H9 (cell line): ENCODE results near the gene ATAD1. TPM values are rescaled to one million over a fixed set of nuclear protein-coding genes. Genes with fewer than 3 reads are reported as not detected.
A peak's percentile ranks its signal among the peaks of the same experiment; 100 is the strongest.

Source experiments
- DNase-seq: peaks from one replicate; pipeline ENCODE4 v3.0.0-alpha.2; 2017
- H2AFZ ChIP-seq: one replicate; pipeline ENCODE4 v1.6.1; 2013; ENCODE audit warnings: mild to moderate bottlenecking, low read length, control low read depth, moderate library complexity
- H2AK5ac ChIP-seq: 2 replicates; pipeline ENCODE4 v1.6.1; 2013; ENCODE audit warnings: low read length, control low read depth, mixed read lengths; ENCODE audit not compliant: insufficient read length
- H2BK120ac ChIP-seq: one replicate; pipeline ENCODE4 v1.6.1; 2013; ENCODE audit warnings: low read depth, mild to moderate bottlenecking, low read length, control low read depth, inconsistent platforms; ENCODE audit not compliant: poor library complexity, severe bottlenecking
- H2BK12ac ChIP-seq: 2 replicates; pipeline ENCODE4 v1.6.1; 2013; ENCODE audit warnings: low read length, control low read depth, mixed read lengths, low read depth; ENCODE audit not compliant: insufficient read length
- H2BK15ac ChIP-seq: 2 replicates; pipeline ENCODE4 v1.6.1; 2013; ENCODE audit warnings: low read depth, low read length, control low read depth
- H2BK20ac ChIP-seq: one replicate; pipeline ENCODE4 v1.6.1; 2013; ENCODE audit warnings: low read depth, mild to moderate bottlenecking, low read length, control low read depth, inconsistent platforms; ENCODE audit not compliant: poor library complexity, severe bottlenecking
- H2BK5ac ChIP-seq: 2 replicates; pipeline ENCODE4 v1.6.1; 2013; ENCODE audit warnings: low read length, control low read depth, mixed read lengths; ENCODE audit not compliant: insufficient read length
- H3K14ac ChIP-seq: 2 replicates; pipeline ENCODE4 v1.6.1; 2013; ENCODE audit warnings: low read length, control low read depth; ENCODE audit not compliant: insufficient read depth
- H3K18ac ChIP-seq: 2 replicates; pipeline ENCODE4 v1.6.1; 2013; ENCODE audit warnings: low read depth, mild to moderate bottlenecking, mixed read lengths, low read length, control low read depth; ENCODE audit not compliant: insufficient read length
- H3K23ac ChIP-seq: 2 replicates; pipeline ENCODE4 v1.6.1; 2013; ENCODE audit warnings: low read length, control low read depth, mixed read lengths, low read depth; ENCODE audit not compliant: insufficient read length
- H3K23me2 ChIP-seq: 2 replicates; pipeline ENCODE4 v1.6.1; 2013; ENCODE audit warnings: low read depth, mild to moderate bottlenecking, mixed read lengths, low read length, control low read depth; ENCODE audit not compliant: insufficient read length, poor library complexity, severe bottlenecking
- H3K27ac ChIP-seq: 2 replicates; pipeline ENCODE4 v1.5.1; 2013; ENCODE audit warnings: low read length, control low read depth, mixed read lengths, low read depth; ENCODE audit not compliant: insufficient read length
- H3K27me3 ChIP-seq: 2 replicates; pipeline ENCODE4 v1.6.1; 2013; ENCODE audit warnings: low read length, control low read depth, inconsistent platforms; ENCODE audit not compliant: insufficient read depth
- H3K4ac ChIP-seq: 2 replicates; pipeline ENCODE4 v1.6.1; 2013; ENCODE audit warnings: low read depth, mild to moderate bottlenecking, control low read depth, inconsistent platforms, low read length, moderate library complexity
- H3K4me1 ChIP-seq: 2 replicates; pipeline ENCODE4 v1.6.1; 2013; ENCODE audit warnings: low read length, control low read depth, inconsistent platforms; ENCODE audit not compliant: insufficient read depth
- H3K4me2 ChIP-seq: 2 replicates; pipeline ENCODE4 v1.6.1; 2013; ENCODE audit warnings: low read length, control low read depth, mixed read lengths; ENCODE audit not compliant: insufficient read length, insufficient read depth
- H3K56ac ChIP-seq: 2 replicates; pipeline ENCODE4 v1.6.1; 2013; ENCODE audit warnings: low read depth, mild to moderate bottlenecking, mixed read lengths, low read length, control low read depth; ENCODE audit not compliant: insufficient read length
- H3K79me1 ChIP-seq: 2 replicates; pipeline ENCODE4 v1.6.1; 2013; ENCODE audit warnings: low read depth, mild to moderate bottlenecking, moderate library complexity, low read length, control low read depth, inconsistent platforms; ENCODE audit not compliant: insufficient read depth, poor library complexity, severe bottlenecking
- H3K79me2 ChIP-seq: 2 replicates; pipeline ENCODE4 v1.6.1; 2013; ENCODE audit warnings: low read length, control low read depth, inconsistent platforms; ENCODE audit not compliant: insufficient read depth
- H3K9ac ChIP-seq: 2 replicates; pipeline ENCODE4 v1.6.1; 2013; ENCODE audit warnings: low read length, control low read depth, mixed read lengths; ENCODE audit not compliant: insufficient read length; ENCODE audit errors: extremely low read depth
- H3K9me3 ChIP-seq: one replicate; pipeline ENCODE4 v1.6.1; 2013; ENCODE audit warnings: low read depth, low read length, inconsistent platforms; ENCODE audit not compliant: control insufficient read depth
- H3T11ph ChIP-seq: one replicate; pipeline ENCODE4 v1.6.1; 2013; ENCODE audit warnings: mild to moderate bottlenecking, low read length, control low read depth, inconsistent platforms
- H4K20me1 ChIP-seq: one replicate; pipeline ENCODE4 v1.6.1; 2013; ENCODE audit not compliant: control insufficient read depth, insufficient read length, insufficient read depth
- H4K5ac ChIP-seq: 2 replicates; pipeline ENCODE4 v1.6.1; 2013; ENCODE audit warnings: low read depth, mild to moderate bottlenecking, mixed read lengths, low read length, control low read depth; ENCODE audit not compliant: insufficient read length
- H4K8ac ChIP-seq: replicated peaks from 2 replicates; pipeline ENCODE4 v1.6.1; 2013; ENCODE audit warnings: low read length, control low read depth, mixed read lengths, low read depth; ENCODE audit not compliant: insufficient read length
- H4K91ac ChIP-seq: 2 replicates; pipeline ENCODE4 v1.6.1; 2013; ENCODE audit warnings: low read depth, mild to moderate bottlenecking, moderate library complexity, mixed read lengths, low read length, control low read depth; ENCODE audit not compliant: insufficient read length
- H3K27ac Mint-ChIP-seq, 3 experiments: 2 replicates in 2 of 3; 3 replicates in 1 of 3; pipeline ENCODE4 v1.8.0; 2020 to 2021; ENCODE audit warnings: mixed read lengths in 3 of 3, mild to moderate bottlenecking in 1 of 3, moderate library complexity in 1 of 3
- H3K27me3 Mint-ChIP-seq: 2 replicates; pipeline ENCODE4 v1.8.0; 2021; ENCODE audit warnings: low read depth, mild to moderate bottlenecking, moderate library complexity, mixed read lengths
- H3K36me3 Mint-ChIP-seq, 3 experiments: 2 replicates in 2 of 3; 3 replicates in 1 of 3; pipeline ENCODE4 v1.8.0; 2020 to 2021; ENCODE audit warnings: low read depth in 3 of 3, mixed read lengths in 3 of 3; ENCODE audit not compliant: insufficient read depth in 1 of 3
- H3K4me1 Mint-ChIP-seq, 2 experiments: 2 replicates each; pipeline ENCODE4 v1.8.0; 2020; ENCODE audit warnings: mixed read lengths in 2 of 2
- H3K4me3 Mint-ChIP-seq, 2 experiments: 2 replicates in 1 of 2; 3 replicates in 1 of 2; pipeline ENCODE4 v1.8.0; 2020 to 2021; ENCODE audit warnings: mild to moderate bottlenecking in 2 of 2, mixed read lengths in 2 of 2, moderate library complexity in 1 of 2
- H3K9me3 Mint-ChIP-seq, 2 experiments: 2 replicates in 1 of 2; 3 replicates in 1 of 2; pipeline ENCODE4 v1.8.0; 2020; ENCODE audit warnings: mild to moderate bottlenecking in 2 of 2, mixed read lengths in 2 of 2, moderate library complexity in 1 of 2
- WGBS: extraction: QIAGEN DNeasy Blood & Tissue Kit; methylation state at CpG from one replicate; pipeline ENCODE4 v1.1.7; 2013; ENCODE audit warnings: missing lambda C conversion rate, low lambda C conversion rate, mixed read lengths; ENCODE audit not compliant: insufficient read length; ENCODE audit errors: extremely low coverage; 5-methylcytosine and 5-hydroxymethylcytosine counted together
- total RNA-seq: library from RNA; stranded (reverse); gene quantifications from 2 replicates; pipeline ENCODE4 v1.2.1, GENCODE V29; 2021
- TF ChIP-seq, protein P1 (sequence below): fragments of 200-600 bp; sonication (generic); conservative IDR thresholded peaks from 3 replicates; pipeline ENCODE4 v1.8.0; 2021; ENCODE audit warnings: antibody characterized with exemption, mild to moderate bottlenecking

ATAD1 gene
- total RNA-seq, 1 experiment from 2014 or later, result 38.7 TPM

DNA sequence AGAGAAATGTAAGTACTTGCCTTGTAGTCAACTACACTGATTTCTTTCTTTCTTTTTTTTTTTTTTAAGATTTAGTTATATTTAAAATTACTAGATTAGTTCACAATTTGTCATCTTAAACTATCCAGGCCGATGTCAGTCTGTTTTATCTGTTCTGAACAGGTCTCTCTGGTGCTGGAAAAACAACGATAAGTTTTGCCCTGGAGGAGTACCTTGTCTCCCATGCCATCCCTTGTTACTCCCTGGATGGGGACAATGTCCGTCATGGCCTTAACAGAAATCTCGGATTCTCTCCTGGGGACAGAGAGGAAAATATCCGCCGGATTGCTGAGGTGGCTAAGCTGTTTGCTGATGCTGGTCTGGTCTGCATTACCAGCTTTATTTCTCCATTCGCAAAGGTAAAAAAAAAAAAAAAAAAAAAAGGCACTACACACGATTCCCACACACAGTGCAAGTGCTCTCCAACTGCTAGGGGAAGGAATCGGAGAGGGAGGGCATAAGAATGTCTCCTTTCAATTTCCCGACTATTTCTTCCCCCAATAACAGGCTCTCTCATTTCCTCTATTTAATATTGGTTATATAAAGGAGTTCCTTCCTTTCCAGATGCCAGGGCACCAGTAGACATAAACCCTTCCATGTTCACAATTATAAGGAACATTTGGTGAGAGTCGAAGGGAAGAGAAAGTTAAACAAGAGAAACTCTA lies 105.0 kb downstream of the ATAD1 start:
- H3K18ac ChIP-seq, result no peak overlapping the region
- WGBS, result no CpG with 5 or more reads among the region's 11 CpGs
- no peak overlapping the region for H2AK5ac ChIP-seq
- H3K56ac ChIP-seq, result no peak overlapping the region
- no peak overlapping the region for H4K5ac ChIP-seq
- H3K9me3 ChIP-seq, result no peaks in the 10 kb centered on the region
- H2BK12ac ChIP-seq, result no peak overlapping the region
- H2AFZ ChIP-seq, result no peak overlapping the region
- H3K4me1 ChIP-seq, result no peaks in the 10 kb centered on the region
- no peak overlapping the region for H3K27ac ChIP-seq
- no peak overlapping the region for H4K8ac ChIP-seq
- H3T11ph ChIP-seq, result no peak overlapping the region
- H3K27me3 ChIP-seq, result no peaks in the 10 kb centered on the region
- no peak overlapping the region for H3K9ac ChIP-seq
- Mint-ChIP-seq H3K4me1 (peaks cover 4 to 11% of the 10 kb centered on the region in 2 experiments), H3K4me3 (no peak overlapping the region), H3K36me3 (peaks cover 1 to 30% (median 17%) of the 10 kb centered on the region in 3 experiments; a peak in 5 of 7 replicates), H3K27ac (peak overlapping the region in 2 of 3 experiments; percentile 53 to 57; a peak in 3 of 7 replicates), H3K9me3 (no peaks in the 10 kb centered on the region), H3K27me3 (no peaks in the 10 kb centered on the region)
- no peak overlapping the region for H3K4me2 ChIP-seq
- H4K91ac ChIP-seq, result no peak overlapping the region
- H3K79me2 ChIP-seq, result no peaks in the 10 kb centered on the region
- TF ChIP-seq, protein P1, sequence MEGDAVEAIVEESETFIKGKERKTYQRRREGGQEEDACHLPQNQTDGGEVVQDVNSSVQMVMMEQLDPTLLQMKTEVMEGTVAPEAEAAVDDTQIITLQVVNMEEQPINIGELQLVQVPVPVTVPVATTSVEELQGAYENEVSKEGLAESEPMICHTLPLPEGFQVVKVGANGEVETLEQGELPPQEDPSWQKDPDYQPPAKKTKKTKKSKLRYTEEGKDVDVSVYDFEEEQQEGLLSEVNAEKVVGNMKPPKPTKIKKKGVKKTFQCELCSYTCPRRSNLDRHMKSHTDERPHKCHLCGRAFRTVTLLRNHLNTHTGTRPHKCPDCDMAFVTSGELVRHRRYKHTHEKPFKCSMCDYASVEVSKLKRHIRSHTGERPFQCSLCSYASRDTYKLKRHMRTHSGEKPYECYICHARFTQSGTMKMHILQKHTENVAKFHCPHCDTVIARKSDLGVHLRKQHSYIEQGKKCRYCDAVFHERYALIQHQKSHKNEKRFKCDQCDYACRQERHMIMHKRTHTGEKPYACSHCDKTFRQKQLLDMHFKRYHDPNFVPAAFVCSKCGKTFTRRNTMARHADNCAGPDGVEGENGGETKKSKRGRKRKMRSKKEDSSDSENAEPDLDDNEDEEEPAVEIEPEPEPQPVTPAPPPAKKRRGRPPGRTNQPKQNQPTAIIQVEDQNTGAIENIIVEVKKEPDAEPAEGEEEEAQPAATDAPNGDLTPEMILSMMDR, result no peak
- no peak for DNase-seq
- no peak overlapping the region for H3K4ac ChIP-seq
- no peaks in the 10 kb centered on the region for H3K79me1 ChIP-seq
- H3K14ac ChIP-seq, result no peak overlapping the region
- H2BK15ac ChIP-seq, result no peak overlapping the region
- H2BK120ac ChIP-seq, result no peak overlapping the region
- no peaks in the 10 kb centered on the region for H4K20me1 ChIP-seq
- no peak overlapping the region for H2BK5ac ChIP-seq
- no peaks in the 10 kb centered on the region for H3K23me2 ChIP-seq
- no peak overlapping the region for H3K23ac ChIP-seq
- H2BK20ac ChIP-seq, result no peak overlapping the region
